GM21367 (cell line): Measurements from ENCODE around the gene DDAH1.
A peak's percentile ranks its signal among the peaks of the same experiment; 100 is the strongest.

ENCODE experiments used
- ATAC-seq: cut with Tn5 transposase; IDR thresholded peaks from one replicate; pipeline ENCODE4 v1.9.1; 2021; ENCODE audit not compliant: unreplicated experiment

Gene DDAH1

DNA sequence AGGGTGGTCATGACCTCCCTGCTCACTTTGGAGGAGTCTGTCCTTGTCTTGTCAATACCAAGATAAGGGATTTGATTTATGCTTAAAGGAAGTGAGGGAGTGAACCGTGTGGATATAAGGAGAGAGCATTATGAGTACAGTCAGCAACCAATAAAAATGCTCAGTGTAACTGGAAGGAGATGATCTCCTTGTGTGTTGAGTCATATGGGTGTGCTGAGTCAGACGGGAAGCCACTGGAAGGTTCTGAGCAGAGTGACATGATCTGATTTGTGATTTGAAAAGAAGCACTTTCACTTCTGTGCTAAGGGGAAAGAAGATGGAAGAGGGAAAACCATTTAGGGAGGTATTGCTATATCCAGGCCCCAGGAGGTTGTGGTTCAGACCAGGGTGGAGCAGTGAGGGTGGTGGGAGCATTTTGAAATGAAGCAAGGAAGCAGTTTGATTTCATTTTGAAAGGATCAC, 186.1 kb downstream of the DDAH1 start:
- no peak for ATAC-seq

DNA sequence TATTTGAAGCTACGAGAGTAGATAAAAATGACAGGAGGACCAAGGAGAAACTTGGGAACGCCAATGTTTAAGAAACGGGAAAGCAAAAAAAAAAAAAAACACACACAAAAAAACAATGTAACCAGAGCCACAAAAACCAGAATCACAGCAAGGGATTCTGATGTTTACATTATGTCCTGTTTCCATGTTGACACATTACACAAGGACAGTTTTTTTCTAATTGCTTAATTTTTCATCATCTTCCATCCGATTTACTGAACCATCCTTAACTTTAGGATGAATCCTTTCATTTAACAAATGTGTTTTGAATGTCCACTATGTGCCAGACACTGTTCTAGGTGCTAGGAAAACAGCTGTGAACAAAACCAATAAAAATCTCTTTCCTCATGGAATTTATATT, 187.2 kb downstream of the DDAH1 start:
- ATAC-seq: no peak

DNA sequence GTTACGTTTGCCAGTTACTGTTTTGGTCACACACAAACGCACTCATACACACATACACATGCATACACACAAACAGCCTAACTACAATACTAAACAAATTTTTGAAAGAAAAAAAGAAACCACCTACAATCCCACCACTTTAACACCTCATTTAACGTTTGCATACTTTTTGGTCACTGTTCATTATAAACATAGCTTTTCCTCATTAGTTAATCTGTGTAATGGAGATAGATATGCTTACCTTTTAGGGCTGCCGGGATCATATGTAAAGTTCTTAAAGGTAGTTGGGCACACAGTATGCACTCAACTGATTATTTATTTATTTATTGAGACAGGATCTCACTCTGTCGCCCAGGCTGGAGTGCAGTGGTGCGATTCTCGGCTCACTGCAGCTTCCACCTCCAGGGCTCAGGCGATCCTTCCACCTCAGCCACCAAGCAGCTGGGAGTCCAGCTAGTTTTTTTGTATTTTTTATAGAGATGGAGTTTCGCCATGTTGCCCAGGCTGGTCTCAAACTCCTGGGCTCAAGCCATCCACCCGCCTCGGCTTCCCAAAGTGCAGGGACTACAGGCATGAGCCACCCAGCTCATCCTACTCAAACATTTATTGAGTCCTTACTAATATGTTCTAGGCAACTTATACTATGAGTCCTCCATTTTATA, 187.8 kb downstream of the DDAH1 start:
- no peak for ATAC-seq

DNA sequence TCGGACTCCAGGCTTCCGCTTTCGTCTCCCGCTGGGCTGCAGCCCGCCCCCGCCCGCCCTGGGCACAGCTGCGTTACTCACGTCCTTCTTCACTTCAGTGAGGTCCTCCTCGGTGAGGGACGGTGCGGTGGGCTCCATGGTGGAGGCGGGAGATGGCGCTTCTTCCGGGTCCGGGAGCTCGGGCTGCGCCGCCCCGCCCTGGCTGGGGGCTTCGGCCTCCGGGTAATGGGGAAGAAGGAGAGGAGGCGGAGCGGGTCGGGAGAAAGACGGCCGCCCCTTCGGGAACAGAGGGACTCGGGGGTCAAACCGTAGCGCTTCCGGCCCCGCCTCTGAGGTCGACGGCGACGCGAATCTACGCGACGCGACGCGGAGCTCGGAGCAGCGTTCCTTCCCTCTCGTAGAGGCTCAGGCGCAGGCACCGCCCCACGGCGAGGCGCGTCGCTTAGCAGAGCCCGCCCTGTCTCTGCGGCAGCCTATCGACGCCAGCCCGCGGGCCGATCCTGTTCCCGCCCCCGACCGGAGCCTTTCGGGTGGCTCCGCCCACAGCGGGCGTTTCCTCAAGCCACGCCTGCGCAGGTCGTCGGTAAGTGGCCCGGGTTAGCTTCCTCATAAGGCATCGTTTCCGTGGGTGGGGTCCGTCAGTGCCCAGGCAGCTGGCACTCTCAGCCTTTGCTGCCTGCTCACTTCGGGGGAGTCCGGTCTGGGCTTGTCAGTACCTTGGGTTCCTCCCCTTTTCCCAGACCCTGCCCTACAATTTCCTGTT, 188.6 kb downstream of the DDAH1 start, which contains the start of gene BCL10:
Gene BCL10, minus strand, starts transcription at position 418 of the 763 bp plus-strand sequence. Its CDS starts 280 bp downstream, at position 138.
- peak; percentile 97 for ATAC-seq

DNA sequence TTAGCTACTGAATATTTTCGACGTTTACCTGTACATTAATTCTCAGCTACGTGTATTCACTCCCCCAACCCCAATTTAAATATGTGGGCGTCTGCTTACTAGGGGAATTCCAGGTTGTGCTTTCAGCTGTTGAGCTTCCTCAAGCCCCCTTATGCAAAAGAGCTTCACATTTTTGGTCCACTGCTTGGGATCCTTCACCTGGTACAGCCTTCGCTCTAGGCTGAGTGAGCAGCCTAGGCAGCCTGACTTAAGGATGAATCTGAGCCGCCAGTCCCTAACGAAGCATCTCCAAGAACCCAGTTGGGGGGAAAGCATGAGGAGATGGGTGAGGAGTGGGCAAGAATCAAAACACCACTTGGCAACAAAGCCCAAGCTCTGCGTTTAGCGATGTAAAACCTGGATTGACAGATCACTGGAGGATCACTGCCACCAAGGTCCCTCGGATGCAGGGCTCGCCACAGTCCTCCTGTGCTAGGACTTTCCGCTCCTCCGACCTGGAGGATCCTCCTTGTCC, 189.2 kb downstream of the DDAH1 start:
- ATAC-seq: no peak

DNA sequence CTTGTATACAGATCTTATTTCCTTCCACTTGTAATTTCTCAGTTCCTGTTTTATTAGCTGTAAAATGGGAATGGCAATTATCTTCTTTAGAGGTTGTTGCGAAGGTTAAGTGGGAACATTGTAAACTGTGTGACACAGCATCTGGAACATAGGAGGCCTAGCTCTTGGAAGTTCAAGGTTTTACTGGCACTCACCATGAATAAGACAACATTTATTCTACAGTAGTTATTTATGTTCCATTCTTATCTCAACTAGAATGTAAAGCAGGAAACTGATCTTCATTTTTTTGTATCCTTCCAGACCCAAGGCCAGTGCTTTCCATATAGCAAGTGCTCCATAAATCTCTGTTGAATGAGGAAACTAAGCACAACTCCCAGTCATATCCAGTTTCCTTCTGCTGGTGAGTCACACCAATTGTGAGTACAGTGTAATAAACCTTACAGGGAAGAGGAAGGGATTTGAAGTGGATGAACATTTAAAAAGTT, 189.9 kb downstream of the DDAH1 start:
- no peak for ATAC-seq

DNA sequence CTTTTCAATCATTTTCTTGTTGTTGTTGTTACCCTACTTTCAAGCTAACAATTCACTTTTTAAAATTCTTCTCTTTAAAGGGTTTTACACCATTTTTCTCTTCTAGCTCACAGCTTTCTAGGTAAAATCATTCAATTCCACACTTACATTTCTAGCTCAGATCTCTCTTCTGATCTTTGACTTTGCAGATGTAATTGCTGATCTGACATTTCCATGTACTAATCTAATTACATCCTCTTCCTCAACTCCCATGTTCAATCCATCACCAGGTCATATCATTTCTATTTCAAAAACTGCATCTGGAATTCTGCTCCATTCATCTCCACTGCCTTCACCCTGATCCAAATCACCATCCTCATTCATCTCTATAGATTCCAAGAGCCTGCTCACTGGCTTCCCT, 191.6 kb downstream of the DDAH1 start:
- ATAC-seq: no peak

DNA sequence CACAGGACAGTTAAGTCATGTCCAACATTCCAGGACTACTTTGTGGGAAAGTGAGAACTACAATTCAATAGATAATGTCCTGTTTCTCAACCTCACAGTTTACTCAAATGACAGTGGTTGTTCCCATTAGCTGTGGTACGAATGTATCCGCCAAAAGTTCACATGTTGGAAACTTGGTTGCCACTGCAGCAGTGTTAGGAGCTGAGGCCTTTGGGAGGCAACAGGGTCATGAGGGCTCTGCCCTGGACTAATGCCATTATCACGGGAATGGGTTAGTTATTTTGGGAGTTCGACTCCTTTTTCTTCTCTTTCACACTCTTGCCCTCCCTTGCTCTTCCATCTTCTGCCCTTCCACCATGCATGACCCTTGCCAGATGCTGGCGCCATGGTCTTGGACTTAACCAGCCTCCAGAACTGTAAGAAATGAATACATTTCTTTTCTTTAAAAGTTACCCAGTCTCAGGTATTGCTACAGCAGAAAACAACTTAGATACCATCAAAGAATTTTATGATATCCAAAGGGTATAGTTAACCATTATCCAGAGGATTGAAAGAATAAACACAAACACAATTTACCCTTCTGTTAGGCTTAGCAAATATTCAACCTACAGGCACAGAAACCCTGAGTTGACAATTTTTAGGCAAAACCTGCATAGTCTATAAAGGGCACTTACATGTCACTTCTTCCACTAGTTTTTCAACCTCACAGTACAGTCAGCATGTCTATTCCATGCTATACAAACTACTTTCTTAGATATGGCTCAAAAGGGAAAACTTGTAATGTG, 196.0 kb downstream of the DDAH1 start:
- no peak for ATAC-seq
